ENCODE results near the gene SOX8. TPM values are rescaled to one million over a fixed set of nuclear protein-coding genes. Genes with fewer than 3 reads are reported as not detected.
A peak's percentile ranks its signal among the peaks of the same experiment; 100 is the strongest.

SOX8 gene
- total RNA-seq, 1 experiment from 2014 or later: 5.2 TPM

DNA sequence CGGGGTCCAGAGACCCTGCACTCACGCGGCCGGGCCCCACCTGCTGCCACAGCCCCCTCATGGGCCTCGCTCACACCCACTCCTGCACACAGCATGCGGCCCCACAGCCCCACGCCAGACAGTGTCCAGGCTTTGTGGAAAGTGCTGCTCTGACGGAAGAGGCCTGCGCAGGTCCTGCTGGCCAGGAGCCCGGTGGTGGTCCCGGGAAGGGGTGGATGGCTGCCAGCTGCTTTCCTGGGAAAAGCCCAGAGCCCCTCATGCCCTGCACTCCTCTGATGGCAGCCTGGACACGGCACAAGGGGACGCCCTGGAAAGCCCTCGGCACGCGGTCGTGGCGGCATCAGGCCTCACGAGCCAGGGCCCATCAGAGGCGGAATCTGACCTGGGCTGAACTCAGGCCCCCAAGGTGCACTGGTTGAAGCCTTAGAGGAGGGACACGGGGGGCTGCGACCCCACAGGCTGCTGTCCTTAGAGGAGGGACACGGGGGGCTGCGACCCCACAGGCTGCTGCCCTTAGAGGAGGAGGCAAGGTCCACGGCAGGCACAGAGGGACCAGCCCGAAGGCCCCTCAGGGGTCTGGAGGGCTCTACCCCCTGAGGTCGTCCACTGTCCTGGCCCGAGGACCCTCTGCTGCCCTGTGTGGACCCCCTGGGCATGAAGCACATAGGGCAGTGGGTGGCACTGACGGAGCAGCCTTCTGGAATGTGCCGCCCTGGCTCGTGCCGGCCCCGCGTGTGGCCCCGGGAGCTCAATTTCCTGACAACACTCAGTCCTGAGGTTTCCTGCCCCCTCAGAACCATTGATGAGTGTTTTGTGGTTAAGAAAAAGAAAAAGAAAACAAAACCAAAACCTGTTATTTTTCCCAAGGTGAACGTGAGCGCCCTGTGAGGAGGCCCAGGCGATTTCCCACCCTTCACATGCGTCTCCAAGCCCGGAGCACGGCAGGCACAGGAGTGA is 22.1 kb downstream of the SOX8 start:
- no peak for DNase-seq (ENCODE audit: low read depth, low spot score)
- Histone ChIP-seq H3K9me3 (ENCODE audit: control insufficient read depth in 1 of 2, insufficient read depth in 1 of 2, low read depth in 1 of 2, low read length in 2 of 2) (no peaks in the 10 kb centered on the region; a peak in 1 of 4 replicates), H2AFZ (ENCODE audit: low read depth, low read length, poor library complexity, severe bottlenecking) (no peak overlapping the region), H3K4me2 (ENCODE audit: low read length) (peak overlapping the region; percentile 81), H3K27ac (ENCODE audit: low read depth, low read length) (no peak overlapping the region), H4K20me1 (ENCODE audit: insufficient read depth) (no peaks in the 10 kb centered on the region), H3K36me3 (ENCODE audit: control insufficient read depth in 1 of 2, insufficient read depth in 2 of 2, low read length in 2 of 2) (no peaks in the 10 kb centered on the region), H3K9me2 (ENCODE audit: insufficient read depth) (no peaks in the 10 kb centered on the region), H3K27me3 (ENCODE audit: insufficient read depth, low read length) (peaks cover 63% of the 10 kb centered on the region), H3K4me3 (replicated peaks in 1 of 2; ENCODE audit: low read depth in 1 of 2, low read length in 2 of 2) (no peak overlapping the region), H3K79me2 (ENCODE audit: insufficient read depth, low read length) (no peaks in the 10 kb centered on the region), H3K4me1 (ENCODE audit: control insufficient read depth in 1 of 2, insufficient read depth in 2 of 2, low read length in 2 of 2) (peaks cover 24 to 41% of the 10 kb centered on the region in 2 experiments), H3K9ac (ENCODE audit: low read length) (no peak overlapping the region)
- RAD21 ChIA-PET (ENCODE audit: low non-redundant PET in 1 of 2, low total read pairs in 2 of 2, uncharacterized antibody in 2 of 2, unreplicated experiment in 2 of 2): no interaction called here
- TF ChIP-seq POLR2A (IDR thresholded peaks at IDR 0.05; ENCODE audit: borderline replicate concordance, extremely low read depth, insufficient read depth, insufficient read length) (no peak), RAD21 (IDR thresholded peaks at IDR 0.05; ENCODE audit: low read depth) (no peak), EZH2phosphoT487 (IDR thresholded peaks at IDR 0.05; ENCODE audit: borderline replicate concordance) (no peak), JUND (IDR thresholded peaks at IDR 0.05) (no peak), EZH2 (IDR thresholded peaks at IDR 0.05) (no peak)
- TF ChIP-seq, protein P1, sequence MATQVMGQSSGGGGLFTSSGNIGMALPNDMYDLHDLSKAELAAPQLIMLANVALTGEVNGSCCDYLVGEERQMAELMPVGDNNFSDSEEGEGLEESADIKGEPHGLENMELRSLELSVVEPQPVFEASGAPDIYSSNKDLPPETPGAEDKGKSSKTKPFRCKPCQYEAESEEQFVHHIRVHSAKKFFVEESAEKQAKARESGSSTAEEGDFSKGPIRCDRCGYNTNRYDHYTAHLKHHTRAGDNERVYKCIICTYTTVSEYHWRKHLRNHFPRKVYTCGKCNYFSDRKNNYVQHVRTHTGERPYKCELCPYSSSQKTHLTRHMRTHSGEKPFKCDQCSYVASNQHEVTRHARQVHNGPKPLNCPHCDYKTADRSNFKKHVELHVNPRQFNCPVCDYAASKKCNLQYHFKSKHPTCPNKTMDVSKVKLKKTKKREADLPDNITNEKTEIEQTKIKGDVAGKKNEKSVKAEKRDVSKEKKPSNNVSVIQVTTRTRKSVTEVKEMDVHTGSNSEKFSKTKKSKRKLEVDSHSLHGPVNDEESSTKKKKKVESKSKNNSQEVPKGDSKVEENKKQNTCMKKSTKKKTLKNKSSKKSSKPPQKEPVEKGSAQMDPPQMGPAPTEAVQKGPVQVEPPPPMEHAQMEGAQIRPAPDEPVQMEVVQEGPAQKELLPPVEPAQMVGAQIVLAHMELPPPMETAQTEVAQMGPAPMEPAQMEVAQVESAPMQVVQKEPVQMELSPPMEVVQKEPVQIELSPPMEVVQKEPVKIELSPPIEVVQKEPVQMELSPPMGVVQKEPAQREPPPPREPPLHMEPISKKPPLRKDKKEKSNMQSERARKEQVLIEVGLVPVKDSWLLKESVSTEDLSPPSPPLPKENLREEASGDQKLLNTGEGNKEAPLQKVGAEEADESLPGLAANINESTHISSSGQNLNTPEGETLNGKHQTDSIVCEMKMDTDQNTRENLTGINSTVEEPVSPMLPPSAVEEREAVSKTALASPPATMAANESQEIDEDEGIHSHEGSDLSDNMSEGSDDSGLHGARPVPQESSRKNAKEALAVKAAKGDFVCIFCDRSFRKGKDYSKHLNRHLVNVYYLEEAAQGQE (IDR thresholded peaks at IDR 0.05; ENCODE audit: low read depth): no peak
- TF ChIP-seq, protein P2, sequence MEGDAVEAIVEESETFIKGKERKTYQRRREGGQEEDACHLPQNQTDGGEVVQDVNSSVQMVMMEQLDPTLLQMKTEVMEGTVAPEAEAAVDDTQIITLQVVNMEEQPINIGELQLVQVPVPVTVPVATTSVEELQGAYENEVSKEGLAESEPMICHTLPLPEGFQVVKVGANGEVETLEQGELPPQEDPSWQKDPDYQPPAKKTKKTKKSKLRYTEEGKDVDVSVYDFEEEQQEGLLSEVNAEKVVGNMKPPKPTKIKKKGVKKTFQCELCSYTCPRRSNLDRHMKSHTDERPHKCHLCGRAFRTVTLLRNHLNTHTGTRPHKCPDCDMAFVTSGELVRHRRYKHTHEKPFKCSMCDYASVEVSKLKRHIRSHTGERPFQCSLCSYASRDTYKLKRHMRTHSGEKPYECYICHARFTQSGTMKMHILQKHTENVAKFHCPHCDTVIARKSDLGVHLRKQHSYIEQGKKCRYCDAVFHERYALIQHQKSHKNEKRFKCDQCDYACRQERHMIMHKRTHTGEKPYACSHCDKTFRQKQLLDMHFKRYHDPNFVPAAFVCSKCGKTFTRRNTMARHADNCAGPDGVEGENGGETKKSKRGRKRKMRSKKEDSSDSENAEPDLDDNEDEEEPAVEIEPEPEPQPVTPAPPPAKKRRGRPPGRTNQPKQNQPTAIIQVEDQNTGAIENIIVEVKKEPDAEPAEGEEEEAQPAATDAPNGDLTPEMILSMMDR (IDR thresholded peaks at IDR 0.05 in 2 of 3, conservative IDR thresholded peaks at IDR 0.05 in 1 of 3; ENCODE audit: borderline replicate concordance in 1 of 3, insufficient read depth in 1 of 3, low read depth in 2 of 3, low read length in 2 of 3): no peak
- POLR2A ChIA-PET: no interaction called here
- intact Hi-C loops (cut with micrococcal nuclease): no loop called here
- BruUV-seq (replicated peaks): no TSS peak
- CTCF ChIA-PET: no interaction called here
- no peak for ATAC-seq
